GM12865 (cell line): ENCODE measurements around the gene TUT1.
"Not testable (repeated sequence)": the region's sequence is repeated elsewhere in the genome, so short reads cannot be mapped to it uniquely, and the experiment has no call there.

Experiments
- DNase-seq: peaks from one replicate; pipeline ENCODE4 v3.0.0; 2010; ENCODE audit warnings: low read depth
- H3K4me3 ChIP-seq: 2 replicates; pipeline ENCODE4 v1.5.1; 2011; ENCODE audit warnings: mild to moderate bottlenecking, low read depth, low read length, control low read depth
- TF ChIP-seq, protein P1 (sequence below): IDR thresholded peaks from 2 replicates; pipeline ENCODE4 v1.5.1; 2011; ENCODE audit warnings: low read length, control low read depth, low read depth, inconsistent platforms; ENCODE audit not compliant: insufficient read depth; ENCODE audit errors: missing control alignments

The TUT1 gene

DNA sequence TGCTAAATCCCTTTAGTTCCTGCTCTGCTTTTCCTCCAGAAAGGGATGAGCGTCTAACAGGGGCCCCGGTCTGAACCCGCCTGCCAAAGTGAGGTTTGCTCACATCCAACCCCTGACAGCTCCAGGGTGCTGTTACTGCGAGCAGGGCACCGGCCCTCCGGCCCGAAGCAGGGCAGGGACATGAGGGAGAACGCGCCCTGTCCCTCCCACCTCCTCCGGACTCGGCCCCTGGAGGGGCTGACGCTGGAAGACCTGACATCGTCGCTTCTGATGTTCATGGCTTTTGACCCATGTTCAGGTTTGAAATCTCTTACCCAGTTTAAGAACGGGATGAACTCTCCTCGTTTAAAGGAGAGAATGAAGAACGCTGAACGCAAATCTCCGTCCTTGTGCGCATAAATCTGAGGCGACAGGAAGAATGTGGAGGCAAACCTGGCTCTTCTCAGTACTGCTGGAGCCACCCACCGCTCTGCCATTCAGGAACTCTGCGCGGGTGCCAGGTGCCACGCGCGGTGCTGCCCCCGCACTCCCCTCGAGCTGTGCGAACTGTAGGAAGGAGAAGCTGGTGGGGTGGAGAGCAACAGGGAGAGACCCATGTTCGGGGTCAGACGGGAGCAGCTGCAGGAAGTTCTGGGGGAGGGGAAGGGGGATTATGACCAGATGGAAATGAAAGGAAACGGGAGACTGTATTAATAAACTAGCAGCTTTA, 16.8 kb downstream of the TUT1 start:
- TF ChIP-seq, protein P1, sequence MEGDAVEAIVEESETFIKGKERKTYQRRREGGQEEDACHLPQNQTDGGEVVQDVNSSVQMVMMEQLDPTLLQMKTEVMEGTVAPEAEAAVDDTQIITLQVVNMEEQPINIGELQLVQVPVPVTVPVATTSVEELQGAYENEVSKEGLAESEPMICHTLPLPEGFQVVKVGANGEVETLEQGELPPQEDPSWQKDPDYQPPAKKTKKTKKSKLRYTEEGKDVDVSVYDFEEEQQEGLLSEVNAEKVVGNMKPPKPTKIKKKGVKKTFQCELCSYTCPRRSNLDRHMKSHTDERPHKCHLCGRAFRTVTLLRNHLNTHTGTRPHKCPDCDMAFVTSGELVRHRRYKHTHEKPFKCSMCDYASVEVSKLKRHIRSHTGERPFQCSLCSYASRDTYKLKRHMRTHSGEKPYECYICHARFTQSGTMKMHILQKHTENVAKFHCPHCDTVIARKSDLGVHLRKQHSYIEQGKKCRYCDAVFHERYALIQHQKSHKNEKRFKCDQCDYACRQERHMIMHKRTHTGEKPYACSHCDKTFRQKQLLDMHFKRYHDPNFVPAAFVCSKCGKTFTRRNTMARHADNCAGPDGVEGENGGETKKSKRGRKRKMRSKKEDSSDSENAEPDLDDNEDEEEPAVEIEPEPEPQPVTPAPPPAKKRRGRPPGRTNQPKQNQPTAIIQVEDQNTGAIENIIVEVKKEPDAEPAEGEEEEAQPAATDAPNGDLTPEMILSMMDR: no peak
- DNase-seq: peak; percentile 35
- H3K4me3 ChIP-seq: peak overlapping the region; percentile 85

DNA sequence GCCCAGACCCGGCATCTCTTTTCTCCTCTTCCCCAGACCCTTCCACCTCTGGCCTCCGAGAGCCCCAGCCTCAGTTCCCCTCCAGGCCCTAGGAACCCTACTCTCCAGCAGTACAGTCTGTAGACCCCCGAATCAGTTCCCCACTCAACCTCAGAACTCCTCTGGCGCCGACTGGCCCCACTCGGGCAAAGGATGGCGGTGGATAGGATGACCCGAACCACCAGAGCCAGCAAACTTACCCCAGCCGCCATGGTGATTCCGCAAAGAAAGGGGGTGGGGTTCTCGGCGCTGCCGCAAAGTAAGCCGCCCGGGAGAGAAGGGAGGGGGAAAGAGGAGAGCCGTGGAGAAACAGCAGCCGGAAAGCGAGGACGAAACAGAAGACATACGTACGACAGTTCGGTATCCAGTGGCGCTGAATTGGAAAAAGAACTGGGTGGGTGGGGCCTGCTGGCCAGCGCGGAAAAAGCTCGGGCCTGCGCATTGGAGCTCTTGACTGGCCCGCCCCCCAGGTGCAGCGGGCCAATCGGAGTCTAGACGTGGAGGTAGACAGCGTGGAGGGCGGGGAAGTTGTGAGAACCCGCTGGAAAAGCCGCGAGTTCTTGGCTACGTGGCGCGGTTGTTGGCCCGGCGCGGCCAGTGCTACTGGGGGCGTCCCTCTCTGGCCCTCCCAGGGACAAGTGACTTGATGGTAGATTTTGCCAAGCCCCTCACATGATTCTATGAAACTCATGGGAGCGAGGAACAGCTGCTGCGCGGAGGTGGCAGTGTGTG, 17.5 kb downstream of the TUT1 start, which contains the start of gene EEF1G:
EEF1G (minus strand) TSS at position 300 of the 771 bp plus-strand sequence; CDS start at position 251, 49 bp downstream.
- TF ChIP-seq, protein P1: no peak
- peak; percentile 100 for DNase-seq
- H3K4me3 ChIP-seq: peak within 1 kb of the TSS; percentile 88

- TF ChIP-seq, protein P1: no peak
- peak; percentile 50 for DNase-seq
- H3K4me3 ChIP-seq: peak overlapping the region; percentile 88
Measured at GRCh38 chr11:62573006-62573591, 18.2 kb downstream of the TUT1 start.

GRCh38 chr11:62572431-62572830, 18.9 kb downstream of the TUT1 start:
- H3K4me3 ChIP-seq: peak overlapping the region; percentile 88
- TF ChIP-seq, protein P1: no peak
- no peak for DNase-seq

- H3K4me3 ChIP-seq, DNase-seq: not testable (repeated sequence)
Measured at GRCh38 chr11:62571493-62571892, 19.8 kb downstream of the TUT1 start.

- DNase-seq, H3K4me3 ChIP-seq: not testable (repeated sequence)
Measured at GRCh38 chr11:62570903-62571302, 20.4 kb downstream of the TUT1 start.

DNA sequence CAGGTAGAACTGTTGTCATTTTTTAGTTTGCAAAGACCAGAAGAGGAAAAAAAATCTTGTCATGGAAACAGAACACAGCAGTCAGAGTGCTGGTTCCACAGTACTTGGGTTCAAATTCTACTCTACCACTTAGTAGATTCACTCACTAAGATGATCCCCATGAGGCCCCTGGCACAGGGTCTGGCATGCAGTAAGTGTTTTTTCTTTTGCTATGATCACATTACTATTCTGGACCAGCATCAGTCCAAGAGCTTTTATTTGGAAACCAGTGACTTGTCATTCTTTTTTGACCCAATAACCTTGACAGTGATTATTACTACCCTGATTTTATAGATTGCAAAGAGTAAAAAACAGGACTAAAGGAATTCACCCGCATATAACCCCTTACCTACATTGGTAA, 21.7 kb downstream of the TUT1 start:
- TF ChIP-seq, protein P1: no peak
- no peak for DNase-seq
- H3K4me3 ChIP-seq: no peak overlapping the region
